ENCODE data around the gene CAMKK1. TPM values are rescaled to one million over a fixed set of nuclear protein-coding genes. Genes with fewer than 3 reads are reported as not detected.

The CAMKK1 gene
- total RNA-seq, 1 experiment from 2014 or later = 16.3 TPM

DNA sequence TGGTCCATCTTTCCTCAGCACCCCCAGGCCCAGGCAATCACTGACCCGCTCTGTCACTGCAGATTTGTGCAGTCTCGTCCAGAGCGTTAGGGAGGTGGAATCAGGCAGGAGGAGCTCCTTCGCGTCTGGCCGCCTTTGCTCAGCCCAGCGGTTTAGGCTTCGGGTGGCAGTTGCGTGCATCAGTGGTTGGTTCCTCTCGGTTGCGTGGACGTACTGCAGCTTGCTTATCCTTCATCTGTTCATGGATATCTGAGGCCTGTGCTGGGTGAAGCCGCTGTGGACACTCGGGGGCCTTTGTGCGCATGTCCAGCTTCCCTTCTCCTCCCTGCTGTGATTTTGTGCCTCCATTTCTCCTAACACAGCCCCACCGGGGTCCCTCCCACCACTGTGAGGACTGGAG lies 28.2 kb upstream of the CAMKK1 start:
- TF ChIP-seq, protein P1, sequence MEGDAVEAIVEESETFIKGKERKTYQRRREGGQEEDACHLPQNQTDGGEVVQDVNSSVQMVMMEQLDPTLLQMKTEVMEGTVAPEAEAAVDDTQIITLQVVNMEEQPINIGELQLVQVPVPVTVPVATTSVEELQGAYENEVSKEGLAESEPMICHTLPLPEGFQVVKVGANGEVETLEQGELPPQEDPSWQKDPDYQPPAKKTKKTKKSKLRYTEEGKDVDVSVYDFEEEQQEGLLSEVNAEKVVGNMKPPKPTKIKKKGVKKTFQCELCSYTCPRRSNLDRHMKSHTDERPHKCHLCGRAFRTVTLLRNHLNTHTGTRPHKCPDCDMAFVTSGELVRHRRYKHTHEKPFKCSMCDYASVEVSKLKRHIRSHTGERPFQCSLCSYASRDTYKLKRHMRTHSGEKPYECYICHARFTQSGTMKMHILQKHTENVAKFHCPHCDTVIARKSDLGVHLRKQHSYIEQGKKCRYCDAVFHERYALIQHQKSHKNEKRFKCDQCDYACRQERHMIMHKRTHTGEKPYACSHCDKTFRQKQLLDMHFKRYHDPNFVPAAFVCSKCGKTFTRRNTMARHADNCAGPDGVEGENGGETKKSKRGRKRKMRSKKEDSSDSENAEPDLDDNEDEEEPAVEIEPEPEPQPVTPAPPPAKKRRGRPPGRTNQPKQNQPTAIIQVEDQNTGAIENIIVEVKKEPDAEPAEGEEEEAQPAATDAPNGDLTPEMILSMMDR (conservative IDR thresholded peaks at IDR 0.05) = no peak
- TF ChIP-seq EZH2 (IDR thresholded peaks at IDR 0.05; ENCODE audit: low read depth) = no peak
- Histone ChIP-seq H4K20me1 (ENCODE audit: insufficient read depth) (no peaks in the 10 kb centered on the region), H3K79me2 (ENCODE audit: low read depth) (no peaks in the 10 kb centered on the region), H3K27ac (no peak overlapping the region), H3K4me1 (replicated peaks; ENCODE audit: insufficient read depth) (no peaks in the 10 kb centered on the region), H3K4me2 (no peak overlapping the region), H3K9me3 (ENCODE audit: insufficient read depth, low read depth) (no peaks in the 10 kb centered on the region), H3F3A (ENCODE audit: insufficient read depth, low read depth) (no peaks in the 10 kb centered on the region), H3K4me3 (no peak overlapping the region), H2AFZ (no peak overlapping the region), H3K9me2 (ENCODE audit: insufficient read depth) (no peaks in the 10 kb centered on the region), H3K27me3 (ENCODE audit: insufficient read depth, low read depth) (peaks cover 14% of the 10 kb centered on the region; the same call in 1 of the 2 replicates), H3K36me3 (ENCODE audit: low read depth) (no peaks in the 10 kb centered on the region)
- BruUV-seq (replicated peaks) = no TSS peak
- intact Hi-C loops (cut with micrococcal nuclease; ENCODE audit: unreplicated experiment) = no loop called here
- no peak for DNase-seq
- CTCF ChIA-PET = no interaction called here
- POLR2A ChIA-PET (ENCODE audit: unreplicated experiment) = interaction anchor here (0.5 kb wide), 1 partner anchor 44 kb away, joined by 3 read pairs; no protein-coding TSS in a partner anchor

- H3K79me2 ChIP-seq (ENCODE audit: low read depth) = no peaks in the 10 kb centered on the region
- no TSS peak for BruUV-seq (replicated peaks)
Measured at GRCh38 chr17:3919123-3919624, 26.3 kb upstream of the CAMKK1 start.

GRCh38 chr17:3918372-3919122 lies 25.7 kb upstream of the CAMKK1 start:
- intact Hi-C loops (cut with micrococcal nuclease; ENCODE audit: unreplicated experiment) = no loop called here
- ChIA-PET CTCF (no interaction called here), POLR2A (ENCODE audit: unreplicated experiment) (no interaction called here)
- H3K79me2 ChIP-seq (ENCODE audit: low read depth) = no peaks in the 10 kb centered on the region
- TF ChIP-seq, protein P1 (conservative IDR thresholded peaks at IDR 0.05) = no peak
- no peak for TF ChIP-seq EZH2 (IDR thresholded peaks at IDR 0.05; ENCODE audit: low read depth)
- no TSS peak for BruUV-seq (replicated peaks)
- no peak overlapping the region for H3K4me3 ChIP-seq
- H3F3A ChIP-seq (ENCODE audit: insufficient read depth, low read depth) = no peaks in the 10 kb centered on the region
- H3K9me2 ChIP-seq (ENCODE audit: insufficient read depth) = no peaks in the 10 kb centered on the region
- no peak overlapping the region for H2AFZ ChIP-seq
- no peaks in the 10 kb centered on the region for H4K20me1 ChIP-seq (ENCODE audit: insufficient read depth)
- no peak for DNase-seq
- H3K27me3 ChIP-seq (ENCODE audit: insufficient read depth, low read depth) = 0 out of 2 replicates have a peak, but pooled peaks cover 7% of the 10 kb centered on the region
- no peaks in the 10 kb centered on the region for H3K4me1 ChIP-seq (replicated peaks; ENCODE audit: insufficient read depth)
- no peak overlapping the region for H3K4me2 ChIP-seq
- H3K36me3 ChIP-seq (ENCODE audit: low read depth) = no peaks in the 10 kb centered on the region
- no peaks in the 10 kb centered on the region for H3K9me3 ChIP-seq (ENCODE audit: insufficient read depth, low read depth)
- H3K27ac ChIP-seq = no peak overlapping the region

More at GRCh38 chr17:3919123-3919624, 26.3 kb upstream of the CAMKK1 start:
- TF ChIP-seq, protein P1 (conservative IDR thresholded peaks at IDR 0.05) = no peak
- TF ChIP-seq EZH2 (IDR thresholded peaks at IDR 0.05; ENCODE audit: low read depth) = no peak
- POLR2A ChIA-PET (ENCODE audit: unreplicated experiment) = no interaction called here
- Histone ChIP-seq H3K4me2 (no peak overlapping the region), H3K9me3 (ENCODE audit: insufficient read depth, low read depth) (no peaks in the 10 kb centered on the region), H3K9me2 (ENCODE audit: insufficient read depth) (no peaks in the 10 kb centered on the region), H3K27ac (no peak overlapping the region), H3K27me3 (ENCODE audit: insufficient read depth, low read depth) (0 out of 2 replicates have a peak, but pooled peaks cover 7% of the 10 kb centered on the region), H4K20me1 (ENCODE audit: insufficient read depth) (no peaks in the 10 kb centered on the region), H3K4me3 (no peak overlapping the region), H3K36me3 (ENCODE audit: low read depth) (no peaks in the 10 kb centered on the region), H3F3A (ENCODE audit: insufficient read depth, low read depth) (no peaks in the 10 kb centered on the region), H3K4me1 (replicated peaks; ENCODE audit: insufficient read depth) (no peaks in the 10 kb centered on the region), H2AFZ (no peak overlapping the region)
- CTCF ChIA-PET = interaction anchor here (0.5 kb wide), 1 partner anchor 279 kb away, joined by 4 read pairs; no protein-coding TSS in a partner anchor
- intact Hi-C loops (cut with micrococcal nuclease; ENCODE audit: unreplicated experiment) = no loop called here
- DNase-seq = no peak
